Activated gamma-delta T cell (primary cell): Measurements from ENCODE around the gene CDH15.
A peak's percentile ranks its signal among the peaks of the same experiment; 100 is the strongest.

Experiments used
- DNase-seq: peaks from one replicate; lab custom pipeline; 2025; lab: John Stamatoyannopoulos, UW
- total RNA-seq, 2 donors: gene quantifications; one replicate each; lab custom pipeline; 2026; lab: John Stamatoyannopoulos, UW

Gene CDH15
- total RNA-seq = 0.13 to 0.15 reads per million in 2 donors

- peak; percentile 88 for DNase-seq
Measured at GRCh38 chr16:89171216-89172170, at the start of gene CDH15. CDH15 (plus strand) TSS chr16:89171748; CDS start chr16:89171832, 84 bp downstream.

- no peak for DNase-seq
Measured at GRCh38 chr16:89122322-89122851, 49.2 kb upstream of the CDH15 start.

DNA sequence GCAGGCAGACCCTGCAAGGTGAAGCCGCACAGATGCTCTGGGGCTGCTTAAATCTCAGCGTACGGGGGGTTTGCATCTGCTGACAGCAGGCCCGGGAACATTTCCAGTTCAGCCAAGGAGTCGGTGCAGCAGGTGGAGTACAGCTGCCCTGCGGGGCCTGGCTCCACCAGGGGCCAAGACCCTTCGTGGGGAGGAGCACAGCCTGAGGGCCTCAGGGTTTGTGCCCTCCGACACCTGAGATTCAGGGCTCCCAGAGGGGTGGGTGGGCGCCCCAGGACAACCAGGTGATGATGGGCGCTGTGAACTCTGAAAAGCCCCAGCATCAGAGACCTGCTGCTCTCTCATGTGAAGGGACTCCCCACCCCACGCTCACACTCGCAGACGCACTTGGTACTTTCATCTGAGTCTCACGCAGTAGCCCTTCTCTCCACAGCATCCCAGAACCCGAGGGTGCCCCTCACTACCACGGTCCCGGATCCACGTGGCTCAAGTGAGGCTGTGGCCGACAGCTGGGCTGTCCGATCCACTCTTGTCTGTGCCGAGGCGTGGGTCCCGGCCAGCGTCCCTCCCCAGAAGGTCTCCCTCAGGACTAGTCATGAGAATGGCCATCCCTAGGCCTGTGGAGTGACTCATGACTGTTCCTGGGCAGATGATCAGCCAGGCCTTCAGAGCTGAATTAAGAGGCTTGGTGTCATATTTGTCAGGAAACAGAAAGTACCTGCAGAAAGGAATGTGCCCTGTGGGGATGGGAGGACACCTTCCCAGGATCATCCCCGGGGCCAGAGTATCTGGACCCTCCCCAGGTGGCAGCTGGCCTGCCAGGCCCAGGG lies 48.3 kb upstream of the CDH15 start:
- no peak for DNase-seq

DNA sequence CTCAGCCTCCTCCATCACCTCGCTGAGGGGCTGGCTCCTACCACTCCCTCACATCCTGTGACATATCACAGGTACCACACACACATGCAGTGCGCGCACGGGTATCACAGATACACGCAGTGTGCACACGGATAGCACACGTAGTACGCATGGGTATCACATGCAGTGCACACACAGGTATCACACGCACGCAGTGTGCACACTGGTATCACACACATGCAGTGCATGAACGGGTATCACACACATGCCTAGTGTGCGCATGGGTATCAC lies 47.8 kb upstream of the CDH15 start:
- no peak for DNase-seq

DNA sequence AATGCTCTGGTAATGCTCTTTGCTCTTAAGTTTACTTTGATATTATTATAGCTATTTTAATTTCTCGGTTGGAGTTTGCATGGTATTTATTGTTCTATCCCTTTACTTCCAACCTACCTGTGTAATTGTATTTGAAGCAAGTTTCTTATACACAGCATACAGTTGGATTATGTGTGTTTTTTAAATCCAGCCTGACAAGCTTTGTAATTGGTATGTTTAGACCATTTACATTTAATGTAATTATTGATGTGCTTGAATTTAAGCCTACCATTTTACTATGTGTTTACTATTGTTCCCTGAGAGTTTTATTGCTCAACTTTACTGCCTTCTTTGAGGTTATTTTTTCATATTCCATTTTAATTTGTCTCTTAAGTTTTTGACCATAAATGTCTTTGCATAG lies 42.2 kb upstream of the CDH15 start:
- DNase-seq = no peak

GRCh38 chr16:89130448-89130847 lies 41.1 kb upstream of the CDH15 start:
- no peak for DNase-seq

DNA sequence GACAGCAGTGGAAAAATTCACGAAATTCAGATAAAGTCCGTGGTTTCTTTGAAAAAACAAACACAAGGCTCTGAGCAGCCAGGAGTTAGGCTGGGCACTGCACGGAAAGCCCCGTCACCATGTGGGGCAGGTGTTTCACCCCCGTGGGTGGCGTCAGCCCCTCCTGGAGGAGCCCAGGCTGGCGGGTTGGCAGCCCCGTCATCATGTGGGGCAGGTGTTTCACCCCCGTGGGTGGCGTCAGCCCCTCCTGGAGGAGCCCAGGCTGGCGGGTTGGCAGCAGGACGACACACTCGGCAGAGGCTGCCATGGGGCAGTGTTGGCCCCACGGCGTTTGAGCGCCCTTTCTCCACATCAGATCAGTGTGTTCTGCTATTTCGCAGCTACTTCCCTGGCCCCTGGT lies 39.8 kb upstream of the CDH15 start:
- no peak for DNase-seq

- no peak for DNase-seq
Measured at GRCh38 chr16:89132194-89133005, 39.1 kb upstream of the CDH15 start.

DNA sequence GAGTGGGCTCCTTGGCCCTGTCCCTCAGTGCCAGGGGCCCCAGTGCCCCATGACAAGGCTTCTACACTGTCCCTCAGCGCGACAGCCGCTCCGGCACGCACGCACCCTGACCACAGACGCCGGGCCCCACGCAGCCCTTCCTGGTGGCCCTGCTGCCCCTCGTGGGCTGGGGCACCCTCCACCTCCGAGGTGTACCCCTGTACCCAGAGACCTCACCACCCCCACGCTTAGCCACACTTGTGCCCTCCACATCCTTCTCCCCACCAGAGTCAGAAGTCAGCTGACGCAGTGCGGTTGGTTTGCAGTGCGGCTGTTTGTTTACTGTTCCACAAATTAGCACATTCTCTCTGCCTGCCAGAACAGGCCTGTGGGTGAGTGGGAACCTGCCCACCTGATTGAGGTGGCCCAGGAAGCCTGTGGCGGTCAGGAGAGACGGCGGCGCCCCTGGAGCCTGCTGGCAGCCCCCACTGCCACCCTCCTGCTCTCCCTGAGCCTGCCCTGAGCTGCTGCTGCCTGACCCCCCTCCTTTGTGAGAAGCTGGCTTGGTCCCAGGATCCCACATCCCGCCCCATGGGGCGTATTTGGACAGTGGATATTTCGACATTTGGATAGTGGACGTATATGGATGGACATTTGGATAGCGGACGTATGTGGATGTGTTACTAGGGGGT lies 38.0 kb upstream of the CDH15 start:
- no peak for DNase-seq

- no peak for DNase-seq
Measured at GRCh38 chr16:89134269-89134668, 37.3 kb upstream of the CDH15 start.

DNA sequence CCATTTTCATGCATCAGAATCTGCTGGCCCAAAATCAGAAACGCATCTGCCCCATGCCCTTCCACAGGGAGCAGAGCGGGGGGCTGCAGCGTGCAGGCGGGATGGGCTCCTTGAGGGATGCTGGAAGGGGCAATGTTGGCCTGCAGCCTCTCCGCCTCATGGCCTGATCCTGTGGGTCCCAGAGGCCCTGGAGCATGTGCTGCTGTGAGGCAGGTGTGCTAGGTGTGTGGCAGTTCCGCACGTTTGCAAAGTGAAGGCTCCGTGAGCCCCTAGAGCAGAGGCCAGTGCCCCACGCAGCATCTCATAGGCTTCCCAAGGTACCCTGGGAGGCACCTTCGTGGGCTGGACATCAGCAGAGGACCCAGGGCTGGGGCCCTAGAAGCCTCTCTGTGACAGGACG lies 36.4 kb upstream of the CDH15 start:
- no peak for DNase-seq

GRCh38 chr16:89135971-89136765 lies 35.4 kb upstream of the CDH15 start:
- no peak for DNase-seq

DNA sequence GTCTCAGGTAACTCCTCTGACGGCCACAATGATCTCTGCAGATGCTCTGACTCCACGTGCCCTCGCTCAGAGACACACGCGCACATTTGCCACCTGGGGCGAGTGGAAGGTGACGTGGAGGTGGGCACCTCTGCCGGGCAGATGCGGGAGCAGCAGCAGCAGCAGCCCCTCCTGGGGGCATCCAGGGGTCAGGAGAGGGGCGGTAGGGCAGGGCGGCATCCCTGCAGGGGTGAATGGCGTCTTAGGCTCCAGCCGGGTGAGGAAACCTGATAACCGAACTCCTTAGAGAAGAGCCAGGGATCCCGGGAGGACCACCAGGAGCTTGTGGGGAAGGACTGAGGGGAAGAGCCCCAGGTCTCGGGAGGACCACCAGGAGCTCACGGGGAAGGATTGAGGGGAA lies 34.6 kb upstream of the CDH15 start:
- no peak for DNase-seq

DNA sequence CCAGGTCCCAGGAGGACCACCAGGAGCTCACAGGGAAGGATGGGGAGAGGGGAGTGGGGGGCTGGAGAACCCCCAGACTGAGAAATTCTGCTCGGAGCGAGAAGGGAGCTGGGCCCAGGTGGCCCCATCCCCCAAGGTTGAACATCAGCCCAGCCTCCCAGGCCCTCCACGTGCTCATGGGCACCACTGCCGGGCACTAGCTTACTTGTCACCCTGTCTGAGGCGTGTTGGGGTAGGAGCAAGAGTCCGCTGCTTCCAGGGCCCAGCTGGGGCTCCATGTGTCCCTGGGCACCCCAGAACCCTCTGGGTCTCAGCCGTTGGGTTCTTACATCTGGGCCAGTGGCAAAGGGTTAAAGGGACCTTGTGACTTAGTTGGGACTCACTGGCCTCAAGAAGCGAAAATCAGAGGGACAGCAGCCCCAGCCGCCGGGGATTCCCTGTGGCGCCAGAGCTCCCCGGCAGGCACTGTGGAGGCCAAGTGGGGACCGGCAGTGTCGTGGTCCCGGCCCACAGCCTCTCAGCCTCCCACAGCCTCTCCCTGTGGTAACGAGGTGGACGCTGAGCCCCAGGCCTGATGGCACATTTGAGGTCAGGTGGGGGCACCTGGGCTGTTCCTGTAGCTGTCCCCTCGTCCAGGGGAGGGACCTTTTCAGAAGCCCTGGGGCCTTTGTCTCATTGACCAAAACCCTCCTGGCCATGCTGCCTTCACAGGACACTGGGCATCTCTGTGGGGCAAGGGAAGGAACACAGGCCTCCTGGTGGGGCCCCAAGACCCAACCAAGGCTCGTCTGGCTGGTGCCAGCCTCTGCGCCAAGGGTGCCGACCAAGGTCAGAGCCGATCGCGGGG lies 33.7 kb upstream of the CDH15 start:
- DNase-seq = no peak

DNA sequence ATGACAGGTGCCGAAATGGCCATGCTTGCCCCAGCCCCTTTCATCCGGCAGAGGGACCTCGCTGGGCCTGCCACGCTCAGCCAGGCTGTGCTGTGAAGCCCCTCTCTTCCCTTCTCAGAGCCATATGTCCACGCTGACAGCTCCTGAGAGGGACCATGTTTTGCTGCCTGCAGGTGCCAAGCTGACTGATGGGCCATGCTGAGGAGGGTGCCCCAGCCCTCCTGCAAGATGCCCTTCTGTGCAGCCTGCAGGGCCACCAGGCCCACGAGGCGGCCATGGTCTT lies 33.1 kb upstream of the CDH15 start:
- no peak for DNase-seq

- no peak for DNase-seq
Measured at GRCh38 chr16:89138843-89139520, 32.6 kb upstream of the CDH15 start.

DNA sequence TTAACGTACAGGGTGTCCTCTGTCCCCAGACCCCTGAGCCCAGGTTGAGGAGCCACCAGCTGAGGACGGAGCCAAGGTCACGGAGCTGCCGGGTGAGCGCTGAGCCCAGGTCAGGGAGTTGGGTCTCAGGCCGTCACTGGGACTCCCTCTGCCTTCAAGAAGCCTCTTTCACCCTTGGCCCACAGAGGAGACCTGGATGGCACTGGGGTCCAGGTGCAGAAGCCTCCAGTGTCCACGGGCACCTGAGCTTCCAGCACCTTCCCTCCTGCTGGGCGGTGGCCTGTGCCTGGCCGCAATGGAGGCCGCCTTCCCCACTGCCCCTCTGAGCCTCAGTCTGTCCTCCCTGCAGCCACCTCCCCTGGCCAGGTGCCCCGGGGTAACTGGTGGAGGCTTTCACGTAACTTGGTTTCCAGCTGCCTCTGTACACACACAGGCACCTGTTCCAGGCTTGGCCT lies 31.6 kb upstream of the CDH15 start:
- no peak for DNase-seq

- no peak for DNase-seq
Measured at GRCh38 chr16:89140401-89140800, 31.1 kb upstream of the CDH15 start.
